22Rv1 (cell line): Measurements from ENCODE around the gene LACTB.

Experiments
- ZFX ChIP-seq: fragments of 450-650 bp; IDR thresholded peaks from 2 replicates; pipeline ENCODE4 v1.6.1; 2017; ENCODE audit warnings: antibody characterized with exemption, borderline replicate concordance
- TF ChIP-seq, protein P1 (sequence below): fragments of 450-650 bp; IDR thresholded peaks from 2 replicates; pipeline ENCODE4 v1.5.1; 2017; ENCODE audit warnings: mild to moderate bottlenecking

DNA sequence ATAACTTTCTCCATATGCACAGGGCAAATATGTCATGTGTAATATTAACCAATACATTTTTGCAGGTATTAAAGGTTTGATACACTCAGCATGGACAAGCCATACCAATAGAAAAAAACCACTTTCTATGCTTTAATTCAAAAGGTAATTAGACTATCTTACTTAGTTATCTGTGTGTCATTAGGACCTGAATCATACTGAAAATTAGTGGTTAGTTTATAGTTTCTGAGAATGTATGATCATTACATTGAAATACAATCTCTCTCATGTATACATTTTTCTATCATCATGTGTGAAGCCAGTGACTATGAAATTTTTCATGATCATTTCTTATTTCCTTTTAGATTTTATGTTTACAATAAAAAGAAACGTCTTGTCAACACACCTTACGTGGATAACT is 19.3 kb downstream of the LACTB start:
- TF ChIP-seq, protein P1, sequence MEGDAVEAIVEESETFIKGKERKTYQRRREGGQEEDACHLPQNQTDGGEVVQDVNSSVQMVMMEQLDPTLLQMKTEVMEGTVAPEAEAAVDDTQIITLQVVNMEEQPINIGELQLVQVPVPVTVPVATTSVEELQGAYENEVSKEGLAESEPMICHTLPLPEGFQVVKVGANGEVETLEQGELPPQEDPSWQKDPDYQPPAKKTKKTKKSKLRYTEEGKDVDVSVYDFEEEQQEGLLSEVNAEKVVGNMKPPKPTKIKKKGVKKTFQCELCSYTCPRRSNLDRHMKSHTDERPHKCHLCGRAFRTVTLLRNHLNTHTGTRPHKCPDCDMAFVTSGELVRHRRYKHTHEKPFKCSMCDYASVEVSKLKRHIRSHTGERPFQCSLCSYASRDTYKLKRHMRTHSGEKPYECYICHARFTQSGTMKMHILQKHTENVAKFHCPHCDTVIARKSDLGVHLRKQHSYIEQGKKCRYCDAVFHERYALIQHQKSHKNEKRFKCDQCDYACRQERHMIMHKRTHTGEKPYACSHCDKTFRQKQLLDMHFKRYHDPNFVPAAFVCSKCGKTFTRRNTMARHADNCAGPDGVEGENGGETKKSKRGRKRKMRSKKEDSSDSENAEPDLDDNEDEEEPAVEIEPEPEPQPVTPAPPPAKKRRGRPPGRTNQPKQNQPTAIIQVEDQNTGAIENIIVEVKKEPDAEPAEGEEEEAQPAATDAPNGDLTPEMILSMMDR: no peak
- no peak for TF ChIP-seq ZFX
